ENCODE measurements around the gene ZMYM1.
"Not testable (repeated sequence)": the region's sequence is repeated elsewhere in the genome, so short reads cannot be mapped to it uniquely, and the experiment has no call there.

- not testable (repeated sequence) for TF ChIP-seq CTCF (IDR thresholded peaks at IDR 0.05; ENCODE audit: low read length); EZH2 (IDR thresholded peaks at IDR 0.05; ENCODE audit: borderline replicate concordance, low read length)
Observed at GRCh38 chr1:35142728-35143127, 63.5 kb downstream of the ZMYM1 start.
